Epithelial cell of esophagus (primary cell): ENCODE data around the gene CREB1.

Experiments
- DNase-seq: peaks from one replicate; pipeline ENCODE4 v3.0.0; 2010; ENCODE audit warnings: low read depth
- H3K4me3 ChIP-seq: 2 replicates; pipeline ENCODE4 v1.5.1; 2011; ENCODE audit warnings: mild to moderate bottlenecking, low read length, control low read depth
- CTCF ChIP-seq: IDR thresholded peaks from 2 replicates; pipeline ENCODE4 v1.5.1; 2011; ENCODE audit warnings: low read depth, mild to moderate bottlenecking, low read length, control low read depth, inconsistent platforms; ENCODE audit not compliant: insufficient read depth; ENCODE audit errors: missing control alignments

Gene CREB1

DNA sequence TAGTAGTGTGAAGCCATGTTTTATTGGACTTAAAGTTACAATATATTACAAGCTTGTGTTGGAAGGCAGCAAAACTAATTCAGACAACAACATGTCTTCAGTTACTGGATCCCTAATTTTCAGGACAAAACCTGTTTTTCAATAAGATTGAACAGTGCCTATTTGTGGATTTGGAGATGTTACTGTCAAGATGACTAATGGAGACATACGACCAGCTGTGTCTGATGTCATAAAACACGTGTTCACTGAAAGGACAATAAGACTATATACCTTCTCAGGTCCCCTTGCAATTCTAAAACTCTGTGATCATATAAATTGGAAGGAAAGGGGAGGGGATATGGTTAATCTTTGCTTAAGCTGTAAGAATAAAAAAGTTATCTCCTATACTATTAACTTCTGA, 73.7 kb downstream of the CREB1 start:
- DNase-seq = no peak
- H3K4me3 ChIP-seq = no peak overlapping the region
- no peak for TF ChIP-seq CTCF

- H3K4me3 ChIP-seq = no peak overlapping the region
- TF ChIP-seq CTCF = no peak
- no peak for DNase-seq
Measured at GRCh38 chr2:207606399-207606798, 76.6 kb downstream of the CREB1 start.

DNA sequence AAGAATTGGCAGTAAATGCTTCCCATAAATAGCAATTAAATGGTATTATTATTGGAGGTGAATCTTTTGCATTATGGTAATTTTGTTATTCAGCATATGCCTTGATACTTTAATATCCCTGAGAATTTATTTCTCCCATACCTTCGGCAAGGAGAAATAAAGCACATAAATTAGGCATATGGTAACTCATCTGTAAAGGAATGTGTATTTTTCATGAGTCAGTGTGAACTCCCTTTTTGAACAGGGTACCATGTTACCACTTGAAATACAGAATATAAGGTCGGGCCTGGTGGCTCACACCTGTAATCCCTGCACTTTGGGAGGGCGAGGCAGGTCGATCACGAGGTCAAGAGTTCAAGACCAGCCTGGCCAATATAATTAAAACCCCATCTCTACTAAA, 77.1 kb downstream of the CREB1 start:
- TF ChIP-seq CTCF = no peak
- H3K4me3 ChIP-seq = no peak overlapping the region
- no peak for DNase-seq

GRCh38 chr2:207612714-207613113, 83.0 kb downstream of the CREB1 start:
- no peak for DNase-seq
- H3K4me3 ChIP-seq = no peak overlapping the region
- no peak for TF ChIP-seq CTCF

GRCh38 chr2:207614824-207615223, 85.1 kb downstream of the CREB1 start:
- no peak for TF ChIP-seq CTCF
- H3K4me3 ChIP-seq = no peak overlapping the region
- DNase-seq = no peak

- peak; percentile 78 for DNase-seq
- no peak for TF ChIP-seq CTCF
- no peak overlapping the region for H3K4me3 ChIP-seq
Measured at GRCh38 chr2:207616185-207616584, 86.4 kb downstream of the CREB1 start.

GRCh38 chr2:207617011-207617671, 87.4 kb downstream of the CREB1 start:
- peak; percentile 87 for DNase-seq
- no peak for TF ChIP-seq CTCF
- no peak overlapping the region for H3K4me3 ChIP-seq
